GM18502 (cell line): ENCODE results near the gene ACOX3.
"Not testable (repeated sequence)": the region's sequence is repeated elsewhere in the genome, so short reads cannot be mapped to it uniquely, and the experiment has no call there.

Experiments used
- ATAC-seq: cut with Tn5 transposase; IDR thresholded peaks from one replicate; pipeline ENCODE4 v1.9.1; 2021; ENCODE audit warnings: mild to moderate bottlenecking; ENCODE audit not compliant: unreplicated experiment, poor library complexity

The ACOX3 gene

GRCh38 chr4:8364141-8364540 lies 76.4 kb downstream of the ACOX3 start:
- ATAC-seq, result no peak

- ATAC-seq, result no peak
Observed at GRCh38 chr4:8362483-8362882, 78.0 kb downstream of the ACOX3 start.

- ATAC-seq, result no peak
Observed at GRCh38 chr4:8359193-8359592, 81.3 kb downstream of the ACOX3 start.

- ATAC-seq, result no peak
Observed at GRCh38 chr4:8356856-8357255, 83.7 kb downstream of the ACOX3 start.

- no peak for ATAC-seq
Observed at GRCh38 chr4:8355864-8356565, 84.5 kb downstream of the ACOX3 start.

GRCh38 chr4:8355306-8355705 lies 85.2 kb downstream of the ACOX3 start:
- no peak for ATAC-seq

- no peak for ATAC-seq
Observed at GRCh38 chr4:8353912-8354453, 86.5 kb downstream of the ACOX3 start.

- no peak for ATAC-seq
Observed at GRCh38 chr4:8353158-8353669, 87.3 kb downstream of the ACOX3 start.

GRCh38 chr4:8352368-8353157 lies 88.0 kb downstream of the ACOX3 start:
- no peak for ATAC-seq

- ATAC-seq, result no peak
Observed at GRCh38 chr4:8351931-8352367, 88.6 kb downstream of the ACOX3 start.

- no peak for ATAC-seq
Observed at GRCh38 chr4:8350841-8351461, 89.6 kb downstream of the ACOX3 start.

GRCh38 chr4:8350352-8350751 lies 90.2 kb downstream of the ACOX3 start:
- no peak for ATAC-seq

GRCh38 chr4:8349664-8350236 lies 90.8 kb downstream of the ACOX3 start:
- no peak for ATAC-seq

- not testable (repeated sequence) for ATAC-seq
Observed at GRCh38 chr4:8349236-8349635, 91.3 kb downstream of the ACOX3 start.

GRCh38 chr4:8348071-8348470 lies 92.5 kb downstream of the ACOX3 start:
- ATAC-seq, result no peak

- ATAC-seq, result no peak
Observed at GRCh38 chr4:8347660-8348059, 92.9 kb downstream of the ACOX3 start.

GRCh38 chr4:8346838-8347605 lies 93.5 kb downstream of the ACOX3 start:
- no peak for ATAC-seq

- ATAC-seq, result no peak
Observed at GRCh38 chr4:8345946-8346814, 94.3 kb downstream of the ACOX3 start.
